GM23338 (cell line): Measurements from ENCODE around the gene ATP8A2. TPM values are rescaled to one million over a fixed set of nuclear protein-coding genes. Genes with fewer than 3 reads are reported as not detected.

Experiments
- ATAC-seq: fragments of 200-7000 bp; cut with Tn5 transposase; 3 replicates; pipeline ENCODE4 v1.9.1; 2020
- DNase-seq: peaks from one replicate; pipeline ENCODE4 v3.0.0-alpha.2; 2015; ENCODE audit warnings: low spot score
- H2AFZ ChIP-seq: fragments of 200-600 bp; sonication (generic); 2 replicates; pipeline ENCODE4 v1.8.0; 2016; ENCODE audit warnings: antibody characterized with exemption, mild to moderate bottlenecking, moderate library complexity
- H3F3A ChIP-seq: fragments of 200-600 bp; sonication (generic); replicated peaks from 2 replicates; pipeline ENCODE4 v1.8.0; 2017; ENCODE audit warnings: antibody characterized with exemption, mixed run types, low read depth
- H3K27ac ChIP-seq: fragments of 200-600 bp; sonication (generic); 2 replicates; pipeline ENCODE4 v1.6.1; 2016; ENCODE audit warnings: low read depth
- H3K27me3 ChIP-seq: fragments of 200-600 bp; sonication (generic); 2 replicates; pipeline ENCODE4 v1.8.0; 2016; ENCODE audit warnings: mild to moderate bottlenecking, mixed run types, moderate library complexity; ENCODE audit not compliant: insufficient read depth
- H3K36me3 ChIP-seq: fragments of 200-600 bp; sonication (generic); 2 replicates; pipeline ENCODE4 v1.8.0; 2016; ENCODE audit warnings: mild to moderate bottlenecking; ENCODE audit not compliant: insufficient read depth
- H3K4me1 ChIP-seq: fragments of 200-600 bp; sonication (generic); 2 replicates; pipeline ENCODE4 v1.8.0; 2016; ENCODE audit warnings: mild to moderate bottlenecking, moderate library complexity; ENCODE audit not compliant: insufficient read depth
- H3K4me2 ChIP-seq: fragments of 200-600 bp; sonication (generic); 2 replicates; pipeline ENCODE4 v1.7.1; 2017; ENCODE audit warnings: mixed run types
- H3K4me3 ChIP-seq: fragments of 200-600 bp; sonication (generic); 2 replicates; pipeline ENCODE4 v1.6.1; 2016; ENCODE audit warnings: mixed run types
- H3K79me2 ChIP-seq: fragments of 200-600 bp; sonication (generic); replicated peaks from 2 replicates; pipeline ENCODE4 v1.8.0; 2017; ENCODE audit warnings: mild to moderate bottlenecking; ENCODE audit not compliant: insufficient read depth
- H3K9me2 ChIP-seq: fragments of 200-600 bp; sonication (generic); 2 replicates; pipeline ENCODE4 v1.8.0; 2017; ENCODE audit not compliant: insufficient read depth
- H4K20me1 ChIP-seq: fragments of 200-600 bp; sonication (generic); replicated peaks from 2 replicates; pipeline ENCODE4 v1.8.0; 2017; ENCODE audit warnings: mild to moderate bottlenecking; ENCODE audit not compliant: insufficient read depth
- H3K27ac Mint-ChIP-seq: 2 replicates; pipeline ENCODE4 v1.8.0; 2020; ENCODE audit warnings: inconsistent platforms, mild to moderate bottlenecking, moderate library complexity, mixed read lengths
- H3K27me3 Mint-ChIP-seq: 3 replicates; pipeline ENCODE4 v1.8.0; 2022; ENCODE audit warnings: low read depth, mild to moderate bottlenecking, moderate library complexity, mixed read lengths, inconsistent platforms; ENCODE audit not compliant: insufficient read depth, poor library complexity
- H3K36me3 Mint-ChIP-seq: 3 replicates; pipeline ENCODE4 v1.8.0; 2021; ENCODE audit warnings: low read depth, mild to moderate bottlenecking, inconsistent platforms, moderate library complexity, mixed read lengths
- H3K4me1 Mint-ChIP-seq: 3 replicates; pipeline ENCODE4 v1.8.0; 2020; ENCODE audit warnings: mild to moderate bottlenecking, inconsistent platforms, mixed read lengths
- H3K4me3 Mint-ChIP-seq: 3 replicates; pipeline ENCODE4 v1.8.0; 2021; ENCODE audit warnings: moderate library complexity, mild to moderate bottlenecking, inconsistent platforms, mixed read lengths
- H3K9me3 Mint-ChIP-seq: 3 replicates; pipeline ENCODE4 v1.8.0; 2020; ENCODE audit warnings: moderate library complexity, mild to moderate bottlenecking, inconsistent platforms, mixed read lengths
- CREB1 ChIP-seq: fragments of 250-450 bp; sonication (Bioruptor Pico); IDR thresholded peaks from 2 replicates; pipeline ENCODE4 v1.5.0; 2020; ENCODE audit warnings: low read depth, mild to moderate bottlenecking, moderate library complexity
- CTCF ChIP-seq, 2 experiments: fragments of 200-600 bp in 1 of 2; sonication (generic) in 1 of 2; conservative IDR thresholded peaks; 2 replicates each; pipeline versions ENCODE4 v1.5.1 to v1.6.1; 2016 to 2017; ENCODE audit warnings: antibody characterized with exemption in 2 of 2, low read depth in 2 of 2, mild to moderate bottlenecking in 2 of 2, moderate library complexity in 1 of 2
- ETS1 ChIP-seq: IDR thresholded peaks from 2 replicates; pipeline ENCODE4 v1.6.1; 2016; ENCODE audit warnings: antibody characterized with exemption
- EZH2 ChIP-seq: fragments of 200-600 bp; sonication (generic); IDR thresholded peaks from one replicate; pipeline ENCODE4 v1.8.0; 2017; ENCODE audit warnings: antibody characterized with exemption, mild to moderate bottlenecking, low read depth; ENCODE audit not compliant: unreplicated experiment
- EZH2phosphoT487 ChIP-seq: fragments of 200-600 bp; sonication (generic); IDR thresholded peaks from one replicate; pipeline ENCODE4 v1.8.1; 2018; ENCODE audit warnings: antibody characterized with exemption; ENCODE audit not compliant: unreplicated experiment
- NANOG ChIP-seq: IDR thresholded peaks from 2 replicates; pipeline ENCODE4 v1.6.1; 2016; ENCODE audit warnings: antibody characterized with exemption, borderline replicate concordance
- POLR2AphosphoS5 ChIP-seq: IDR thresholded peaks from 2 replicates; pipeline ENCODE4 v1.6.1; 2016; ENCODE audit warnings: antibody characterized with exemption, low read depth
- REST ChIP-seq: IDR thresholded peaks from one replicate; pipeline ENCODE4 v1.6.1; 2018; ENCODE audit warnings: antibody characterized with exemption; ENCODE audit not compliant: unreplicated experiment
- STAT1 ChIP-seq: IDR thresholded peaks from one replicate; pipeline ENCODE4 v1.6.1; 2016; ENCODE audit warnings: antibody characterized with exemption; ENCODE audit not compliant: unreplicated experiment
- polyA plus RNA-seq: library from polyadenylated mRNA; unstranded; fragments of >200 nt; fragmentation: Nextera tagmentation; extraction: Ambion mirVana; gene quantifications from 2 replicates; pipeline ENCODE4 v1.2.1, GENCODE V29; 2016
- total RNA-seq: library from RNA; depleted of rRNA; stranded (reverse); fragments of >200 nt; shearing (Covaris generic); gene quantifications from 2 replicates; pipeline ENCODE4 v1.2.3, GENCODE V29; 2014

The ATP8A2 gene
- total and polyA plus RNA-seq, 2 experiments from 2014 or later: 5.7 to 8.8 TPM

- no peak for DNase-seq
- no peak overlapping the region for H3K4me3 ChIP-seq
- Mint-ChIP-seq H3K36me3 (no peaks in the 10 kb centered on the region), H3K4me3 (no peak overlapping the region), H3K9me3 (0 out of 3 replicates have a peak, but pooled peaks cover 5% of the 10 kb centered on the region), H3K4me1 (peaks cover 35% of the 10 kb centered on the region), H3K27me3 (peaks cover 3% of the 10 kb centered on the region), H3K27ac (no peak overlapping the region)
- no peak overlapping the region for H2AFZ ChIP-seq
- no peaks in the 10 kb centered on the region for H3K9me2 ChIP-seq
- no peaks in the 10 kb centered on the region for H3K36me3 ChIP-seq
- H3F3A ChIP-seq: no peaks in the 10 kb centered on the region
- H3K4me2 ChIP-seq: no peak overlapping the region
- no peaks in the 10 kb centered on the region for H3K27me3 ChIP-seq
- no peak for ATAC-seq
- H3K79me2 ChIP-seq: no peaks in the 10 kb centered on the region
- no peaks in the 10 kb centered on the region for H4K20me1 ChIP-seq
- no peak for TF ChIP-seq CREB1
- no peak for TF ChIP-seq ETS1
- no peak for TF ChIP-seq REST
- no peak for TF ChIP-seq EZH2phosphoT487
- no peak for TF ChIP-seq CTCF (conservative IDR thresholded peaks at IDR 0.05; ENCODE audit: low read depth in 2 of 2)
- TF ChIP-seq NANOG: no peak
- TF ChIP-seq EZH2: no peak
- TF ChIP-seq STAT1: no peak
- TF ChIP-seq POLR2AphosphoS5: no peak
- H3K27ac ChIP-seq: no peak overlapping the region
- peaks cover 18% of the 10 kb centered on the region for H3K4me1 ChIP-seq
Observed at GRCh38 chr13:25844559-25845434, 473.0 kb downstream of the ATP8A2 start.
